GM19468 (cell line): ENCODE results near the gene SLC26A9.
A peak's percentile ranks its signal among the peaks of the same experiment; 100 is the strongest.

Experiments used
- ATAC-seq: cut with Tn5 transposase; IDR thresholded peaks from one replicate; pipeline ENCODE4 v1.9.1; 2021; ENCODE audit warnings: mild to moderate bottlenecking, moderate library complexity, moderate number of reproducible peaks; ENCODE audit not compliant: unreplicated experiment; ENCODE audit errors: extremely low read depth

The SLC26A9 gene

DNA sequence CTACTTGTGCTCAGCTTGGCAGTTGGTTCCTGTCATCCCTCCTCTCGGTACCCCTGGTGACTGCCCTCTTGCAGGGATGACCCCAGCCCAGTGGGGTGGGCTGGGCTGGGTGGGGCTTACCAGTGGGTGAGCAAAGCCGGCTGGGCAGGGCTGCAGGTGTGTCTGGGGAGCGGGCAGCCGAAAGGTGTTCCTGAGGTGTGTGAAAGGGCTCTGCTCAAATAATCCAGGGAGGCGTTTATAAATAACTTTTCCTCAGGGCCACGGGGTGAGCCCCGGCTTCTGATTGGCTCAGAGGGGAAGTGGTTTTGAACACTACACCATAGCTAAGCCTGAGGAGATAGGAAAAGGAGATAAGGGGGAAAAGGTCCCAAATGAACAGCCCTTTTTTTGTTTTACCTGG lies at the start of gene SLC26A9:
TSS of gene SLC26A9 (minus strand) at position 212 of the 400 bp plus-strand sequence. CDS start 7,636 bp downstream, outside the sequence.
- ATAC-seq = no peak

DNA sequence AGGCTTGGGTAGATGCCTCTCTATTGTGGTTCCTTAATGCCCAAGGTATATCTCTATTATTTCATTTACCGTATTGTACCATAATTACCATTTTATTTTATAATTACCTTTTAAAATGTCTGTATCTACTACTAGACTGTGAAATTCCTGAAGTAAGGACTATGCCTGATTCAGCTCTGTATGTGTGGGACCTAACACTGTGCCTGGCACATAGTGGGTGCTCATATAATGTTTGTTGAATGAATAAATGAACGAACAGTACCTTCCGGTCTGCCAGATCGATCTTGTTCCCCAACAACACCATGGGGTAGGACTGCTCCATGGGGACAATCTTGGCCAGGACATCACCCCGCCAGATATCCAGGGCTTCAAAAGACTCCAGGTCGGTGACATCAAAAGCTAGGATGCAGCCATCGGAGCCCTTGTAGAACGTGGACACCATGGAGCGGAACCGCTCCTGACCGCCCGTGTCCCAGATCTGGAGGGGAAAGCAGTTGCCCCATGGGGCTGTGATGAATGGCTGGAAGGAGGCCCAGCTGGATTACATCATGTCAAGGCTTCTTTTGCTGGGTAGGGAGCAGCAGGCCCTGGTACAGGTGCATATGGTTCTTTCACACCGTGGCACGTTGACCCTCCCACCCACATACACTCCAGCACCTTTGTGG lies 49.1 kb upstream of the SLC26A9 start:
- no peak for ATAC-seq

- no peak for ATAC-seq
These were observed 48.0 kb upstream of the SLC26A9 start for GRCh38 chr1:205991237-205991636.

- ATAC-seq = no peak
These were observed 47.0 kb upstream of the SLC26A9 start for GRCh38 chr1:205990226-205990625.

- ATAC-seq = no peak
These were observed 46.5 kb upstream of the SLC26A9 start for GRCh38 chr1:205989786-205990185.

- ATAC-seq = no peak
These were observed 45.3 kb upstream of the SLC26A9 start for GRCh38 chr1:205988585-205988995.

DNA sequence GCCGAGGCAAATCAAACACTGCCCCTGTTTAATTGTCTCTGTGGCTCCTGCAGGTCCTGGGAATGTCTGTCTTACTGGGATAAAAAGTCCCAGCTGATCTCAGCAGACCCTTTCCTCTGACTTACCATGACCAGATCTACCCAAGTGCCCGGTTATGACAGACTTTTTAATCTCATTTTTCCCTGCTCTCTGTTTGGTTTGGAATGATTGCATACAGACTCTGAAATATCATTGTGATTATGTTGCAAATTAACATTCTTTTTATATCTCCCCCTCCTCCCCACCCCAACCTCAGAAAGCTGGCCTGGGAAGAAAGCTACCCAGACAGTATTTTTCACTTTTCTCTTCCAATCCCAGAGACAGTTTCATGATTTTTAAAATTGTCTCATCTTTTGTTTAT lies 43.6 kb upstream of the SLC26A9 start:
- ATAC-seq = no peak

DNA sequence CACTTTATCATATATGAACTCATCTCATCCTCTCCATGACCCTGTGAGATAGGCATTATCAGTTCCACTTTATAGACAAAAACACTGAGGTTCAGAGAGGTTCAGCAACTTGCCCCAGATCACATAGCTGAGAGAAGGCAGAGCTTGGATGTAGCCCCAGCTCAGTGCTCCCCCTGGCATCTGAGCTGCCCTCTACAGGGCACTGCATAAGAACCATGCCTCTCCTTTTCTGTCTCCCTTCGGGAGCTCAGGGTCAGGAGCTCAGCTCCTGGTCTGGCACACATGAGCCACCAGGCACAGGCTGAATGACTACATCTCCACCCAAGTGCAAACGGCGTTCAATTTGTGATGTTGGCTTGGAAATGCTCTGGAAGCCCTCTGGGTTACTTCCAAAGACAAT lies 43.0 kb upstream of the SLC26A9 start:
- no peak for ATAC-seq

GRCh38 chr1:205985330-205986005 lies 42.2 kb upstream of the SLC26A9 start:
- ATAC-seq = no peak

- no peak for ATAC-seq
These were observed 40.9 kb upstream of the SLC26A9 start for GRCh38 chr1:205983925-205984725.

GRCh38 chr1:205981257-205981656 lies 38.0 kb upstream of the SLC26A9 start:
- ATAC-seq = no peak

GRCh38 chr1:205980237-205980870 lies 37.1 kb upstream of the SLC26A9 start:
- ATAC-seq = no peak

GRCh38 chr1:205979301-205979700 lies 36.0 kb upstream of the SLC26A9 start:
- no peak for ATAC-seq

DNA sequence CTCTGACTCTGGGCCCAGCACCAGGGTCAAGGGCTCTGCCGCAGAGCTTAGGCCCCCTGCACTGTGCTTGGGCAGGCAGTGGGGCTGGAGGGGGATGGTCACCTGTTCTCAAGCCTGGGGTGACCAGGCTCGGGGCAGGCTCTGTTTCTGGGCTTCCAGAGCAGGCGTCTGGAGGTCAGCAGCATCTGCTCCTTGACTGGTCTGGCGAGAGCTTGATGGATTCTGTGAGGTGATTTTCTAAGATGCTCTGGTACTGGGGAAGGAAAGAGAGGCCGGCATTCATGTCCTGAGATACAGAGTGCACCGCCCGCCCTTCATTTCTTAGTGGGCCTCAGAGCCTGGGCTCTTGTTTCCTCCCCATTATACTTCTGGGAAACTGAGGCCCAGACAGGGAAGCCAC lies 35.4 kb upstream of the SLC26A9 start:
- no peak for ATAC-seq

DNA sequence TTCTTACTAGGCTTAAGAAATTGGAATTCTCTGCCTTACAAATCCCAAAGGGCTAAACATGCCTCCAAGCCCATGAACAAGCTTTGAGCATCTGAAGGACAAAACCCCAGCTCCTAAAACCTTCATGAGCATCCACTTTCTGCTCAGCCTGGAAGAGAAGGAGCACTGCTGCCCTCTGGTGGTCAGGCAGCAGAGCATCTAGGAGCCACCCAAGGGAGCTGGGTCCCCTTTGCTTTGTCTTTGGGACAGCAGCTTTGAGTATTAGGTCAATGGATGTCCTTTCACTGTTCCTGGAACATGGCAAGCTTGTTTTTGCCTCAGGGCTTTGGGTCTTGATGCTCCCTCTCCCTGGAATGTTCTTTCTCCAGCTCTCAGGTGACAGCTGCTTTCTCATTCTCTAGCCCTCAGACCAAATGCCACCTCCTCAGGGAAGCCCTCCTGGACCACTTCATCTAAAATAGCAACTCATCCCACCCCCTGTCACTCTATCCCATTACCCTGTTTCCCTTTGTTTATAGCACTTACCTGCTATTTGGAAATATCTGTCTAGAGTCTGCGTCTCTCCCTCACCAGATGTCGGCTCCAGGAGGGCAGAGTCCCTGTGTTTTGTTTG lies 34.3 kb upstream of the SLC26A9 start:
- peak; percentile 46 for ATAC-seq

- ATAC-seq = no peak
These were observed 33.6 kb upstream of the SLC26A9 start for GRCh38 chr1:205976708-205977401.

DNA sequence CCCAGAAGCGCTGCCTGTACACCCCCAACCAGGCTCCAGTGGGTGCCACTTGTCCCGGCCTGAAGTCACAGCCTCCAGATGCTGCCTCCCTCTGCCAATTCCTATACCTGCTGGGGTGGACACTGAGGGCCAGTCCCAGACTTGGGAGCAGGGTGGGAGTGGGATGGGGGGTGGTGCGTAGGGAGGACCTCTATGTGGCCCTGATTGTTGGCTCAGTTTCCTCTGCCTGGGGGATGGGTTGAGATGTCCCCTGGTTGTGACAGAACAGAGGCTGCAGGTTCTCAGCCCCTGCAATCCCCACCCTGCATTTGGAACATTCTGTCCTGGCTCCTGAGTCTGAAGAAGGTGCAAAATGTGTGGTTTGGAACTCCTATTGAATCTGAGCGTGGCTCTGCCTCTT lies 32.8 kb upstream of the SLC26A9 start:
- ATAC-seq = no peak

GRCh38 chr1:205975387-205975998 lies 32.2 kb upstream of the SLC26A9 start:
- ATAC-seq = no peak

DNA sequence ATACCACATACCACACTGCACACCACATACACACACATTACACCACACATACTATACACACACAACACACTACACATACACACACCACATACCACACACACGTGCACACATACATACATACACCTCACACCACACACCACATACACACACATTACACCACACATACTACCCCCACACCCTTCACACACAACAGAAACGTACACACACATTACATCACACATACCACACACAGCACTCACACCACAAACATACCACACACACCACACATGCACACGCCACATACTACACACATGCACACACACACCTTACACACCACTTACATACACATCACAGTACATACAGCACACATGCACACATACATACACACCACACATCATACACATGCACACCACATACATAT lies 31.5 kb upstream of the SLC26A9 start:
- ATAC-seq = no peak
